GM23338 (cell line): ENCODE data around the gene UBE2H. TPM values are rescaled to one million over a fixed set of nuclear protein-coding genes. Genes with fewer than 3 reads are reported as not detected.

Source experiments
- ATAC-seq: fragments of 200-7000 bp; cut with Tn5 transposase; 3 replicates; pipeline ENCODE4 v1.9.1; 2020
- DNase-seq: peaks from one replicate; pipeline ENCODE4 v3.0.0-alpha.2; 2015; ENCODE audit warnings: low spot score
- H2AFZ ChIP-seq: fragments of 200-600 bp; sonication (generic); 2 replicates; pipeline ENCODE4 v1.8.0; 2016; ENCODE audit warnings: antibody characterized with exemption, mild to moderate bottlenecking, moderate library complexity
- H3F3A ChIP-seq: fragments of 200-600 bp; sonication (generic); replicated peaks from 2 replicates; pipeline ENCODE4 v1.8.0; 2017; ENCODE audit warnings: antibody characterized with exemption, mixed run types, low read depth
- H3K27ac ChIP-seq: fragments of 200-600 bp; sonication (generic); 2 replicates; pipeline ENCODE4 v1.6.1; 2016; ENCODE audit warnings: low read depth
- H3K27me3 ChIP-seq: fragments of 200-600 bp; sonication (generic); 2 replicates; pipeline ENCODE4 v1.8.0; 2016; ENCODE audit warnings: mild to moderate bottlenecking, mixed run types, moderate library complexity; ENCODE audit not compliant: insufficient read depth
- H3K36me3 ChIP-seq: fragments of 200-600 bp; sonication (generic); 2 replicates; pipeline ENCODE4 v1.8.0; 2016; ENCODE audit warnings: mild to moderate bottlenecking; ENCODE audit not compliant: insufficient read depth
- H3K4me1 ChIP-seq: fragments of 200-600 bp; sonication (generic); 2 replicates; pipeline ENCODE4 v1.8.0; 2016; ENCODE audit warnings: mild to moderate bottlenecking, moderate library complexity; ENCODE audit not compliant: insufficient read depth
- H3K4me2 ChIP-seq: fragments of 200-600 bp; sonication (generic); 2 replicates; pipeline ENCODE4 v1.7.1; 2017; ENCODE audit warnings: mixed run types
- H3K4me3 ChIP-seq: fragments of 200-600 bp; sonication (generic); 2 replicates; pipeline ENCODE4 v1.6.1; 2016; ENCODE audit warnings: mixed run types
- H3K79me2 ChIP-seq: fragments of 200-600 bp; sonication (generic); replicated peaks from 2 replicates; pipeline ENCODE4 v1.8.0; 2017; ENCODE audit warnings: mild to moderate bottlenecking; ENCODE audit not compliant: insufficient read depth
- H3K9me2 ChIP-seq: fragments of 200-600 bp; sonication (generic); 2 replicates; pipeline ENCODE4 v1.8.0; 2017; ENCODE audit not compliant: insufficient read depth
- H4K20me1 ChIP-seq: fragments of 200-600 bp; sonication (generic); replicated peaks from 2 replicates; pipeline ENCODE4 v1.8.0; 2017; ENCODE audit warnings: mild to moderate bottlenecking; ENCODE audit not compliant: insufficient read depth
- H3K27ac Mint-ChIP-seq: 2 replicates; pipeline ENCODE4 v1.8.0; 2020; ENCODE audit warnings: inconsistent platforms, mild to moderate bottlenecking, moderate library complexity, mixed read lengths
- H3K27me3 Mint-ChIP-seq: 3 replicates; pipeline ENCODE4 v1.8.0; 2022; ENCODE audit warnings: low read depth, mild to moderate bottlenecking, moderate library complexity, mixed read lengths, inconsistent platforms; ENCODE audit not compliant: insufficient read depth, poor library complexity
- H3K36me3 Mint-ChIP-seq: 3 replicates; pipeline ENCODE4 v1.8.0; 2021; ENCODE audit warnings: low read depth, mild to moderate bottlenecking, inconsistent platforms, moderate library complexity, mixed read lengths
- H3K4me1 Mint-ChIP-seq: 3 replicates; pipeline ENCODE4 v1.8.0; 2020; ENCODE audit warnings: mild to moderate bottlenecking, inconsistent platforms, mixed read lengths
- H3K4me3 Mint-ChIP-seq: 3 replicates; pipeline ENCODE4 v1.8.0; 2021; ENCODE audit warnings: moderate library complexity, mild to moderate bottlenecking, inconsistent platforms, mixed read lengths
- H3K9me3 Mint-ChIP-seq: 3 replicates; pipeline ENCODE4 v1.8.0; 2020; ENCODE audit warnings: moderate library complexity, mild to moderate bottlenecking, inconsistent platforms, mixed read lengths
- CREB1 ChIP-seq: fragments of 250-450 bp; sonication (Bioruptor Pico); IDR thresholded peaks from 2 replicates; pipeline ENCODE4 v1.5.0; 2020; ENCODE audit warnings: low read depth, mild to moderate bottlenecking, moderate library complexity
- ETS1 ChIP-seq: IDR thresholded peaks from 2 replicates; pipeline ENCODE4 v1.6.1; 2016; ENCODE audit warnings: antibody characterized with exemption
- EZH2 ChIP-seq: fragments of 200-600 bp; sonication (generic); IDR thresholded peaks from one replicate; pipeline ENCODE4 v1.8.0; 2017; ENCODE audit warnings: antibody characterized with exemption, mild to moderate bottlenecking, low read depth; ENCODE audit not compliant: unreplicated experiment
- EZH2phosphoT487 ChIP-seq: fragments of 200-600 bp; sonication (generic); IDR thresholded peaks from one replicate; pipeline ENCODE4 v1.8.1; 2018; ENCODE audit warnings: antibody characterized with exemption; ENCODE audit not compliant: unreplicated experiment
- NANOG ChIP-seq: IDR thresholded peaks from 2 replicates; pipeline ENCODE4 v1.6.1; 2016; ENCODE audit warnings: antibody characterized with exemption, borderline replicate concordance
- STAT1 ChIP-seq: IDR thresholded peaks from one replicate; pipeline ENCODE4 v1.6.1; 2016; ENCODE audit warnings: antibody characterized with exemption; ENCODE audit not compliant: unreplicated experiment
- ZNF462 ChIP-seq: fragments of 250-450 bp; sonication (Bioruptor Pico); IDR thresholded peaks from 2 replicates; pipeline ENCODE4 v1.5.0; 2020; ENCODE audit warnings: mild to moderate bottlenecking, moderate library complexity
- polyA plus RNA-seq: library from polyadenylated mRNA; unstranded; fragments of >200 nt; fragmentation: Nextera tagmentation; extraction: Ambion mirVana; gene quantifications from 2 replicates; pipeline ENCODE4 v1.2.1, GENCODE V29; 2016
- total RNA-seq: library from RNA; depleted of rRNA; stranded (reverse); fragments of >200 nt; shearing (Covaris generic); gene quantifications from 2 replicates; pipeline ENCODE4 v1.2.3, GENCODE V29; 2014
- TF ChIP-seq, protein P1 (sequence below), 2 experiments: fragments of 200-600 bp in 1 of 2; sonication (generic) in 1 of 2; conservative IDR thresholded peaks; 2 replicates each; pipeline versions ENCODE4 v1.5.1 to v1.6.1; 2016 to 2017; ENCODE audit warnings: antibody characterized with exemption in 2 of 2, low read depth in 2 of 2, mild to moderate bottlenecking in 2 of 2, moderate library complexity in 1 of 2
- TF ChIP-seq, protein P2 (sequence below): IDR thresholded peaks from one replicate; pipeline ENCODE4 v1.6.1; 2018; ENCODE audit warnings: antibody characterized with exemption; ENCODE audit not compliant: unreplicated experiment

Gene UBE2H
- total and polyA plus RNA-seq, 2 experiments from 2014 or later, result 40.8 to 86.5 TPM

DNA sequence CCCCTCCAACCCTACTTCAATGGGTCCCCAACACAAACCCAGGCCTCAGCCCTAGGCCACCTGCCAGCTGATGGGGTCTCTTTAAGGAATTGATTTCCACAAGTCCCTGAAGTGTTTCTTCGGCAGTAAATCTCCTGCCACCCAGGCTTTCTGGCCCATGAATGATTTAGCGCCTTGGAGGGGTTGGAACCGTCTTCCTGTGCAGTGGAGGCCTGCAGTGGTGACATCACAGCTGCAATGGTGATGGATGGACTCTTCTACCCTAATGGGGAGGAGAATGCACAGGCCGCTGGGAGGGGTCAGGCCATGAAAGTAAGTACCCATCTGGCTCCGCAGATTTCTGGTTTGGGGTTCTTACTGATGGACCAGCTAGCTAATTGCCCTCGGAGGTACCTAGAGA, 163.8 kb downstream of the UBE2H start:
- Histone ChIP-seq H3K4me1 (peaks cover 28% of the 10 kb centered on the region), H3K36me3 (no peaks in the 10 kb centered on the region; the same call in 1 of the 2 replicates), H3K4me2 (no peak overlapping the region), H3K9me2 (no peaks in the 10 kb centered on the region), H2AFZ (no peak overlapping the region), H3K27me3 (peaks cover 74% of the 10 kb centered on the region), H4K20me1 (peaks cover 5% of the 10 kb centered on the region; the same call in 1 of the 2 replicates), H3K4me3 (no peak overlapping the region), H3F3A (peaks cover 28% of the 10 kb centered on the region), H3K79me2 (no peaks in the 10 kb centered on the region), H3K27ac (no peak overlapping the region)
- Mint-ChIP-seq H3K27ac (no peak overlapping the region), H3K27me3 (peaks cover 80% of the 10 kb centered on the region), H3K4me1 (peaks cover 27% of the 10 kb centered on the region), H3K9me3 (no peaks in the 10 kb centered on the region), H3K4me3 (no peak overlapping the region), H3K36me3 (no peaks in the 10 kb centered on the region; the same call in 2 of the 3 replicates)
- DNase-seq (no peak), ATAC-seq (no peak)
- TF ChIP-seq ZNF462 (CRISPR knock-in tag) (no peak), CREB1 (CRISPR knock-in tag) (no peak), EZH2phosphoT487 (no peak), STAT1 (no peak), ETS1 (no peak), NANOG (no peak), EZH2 (no peak)
- TF ChIP-seq, protein P1, sequence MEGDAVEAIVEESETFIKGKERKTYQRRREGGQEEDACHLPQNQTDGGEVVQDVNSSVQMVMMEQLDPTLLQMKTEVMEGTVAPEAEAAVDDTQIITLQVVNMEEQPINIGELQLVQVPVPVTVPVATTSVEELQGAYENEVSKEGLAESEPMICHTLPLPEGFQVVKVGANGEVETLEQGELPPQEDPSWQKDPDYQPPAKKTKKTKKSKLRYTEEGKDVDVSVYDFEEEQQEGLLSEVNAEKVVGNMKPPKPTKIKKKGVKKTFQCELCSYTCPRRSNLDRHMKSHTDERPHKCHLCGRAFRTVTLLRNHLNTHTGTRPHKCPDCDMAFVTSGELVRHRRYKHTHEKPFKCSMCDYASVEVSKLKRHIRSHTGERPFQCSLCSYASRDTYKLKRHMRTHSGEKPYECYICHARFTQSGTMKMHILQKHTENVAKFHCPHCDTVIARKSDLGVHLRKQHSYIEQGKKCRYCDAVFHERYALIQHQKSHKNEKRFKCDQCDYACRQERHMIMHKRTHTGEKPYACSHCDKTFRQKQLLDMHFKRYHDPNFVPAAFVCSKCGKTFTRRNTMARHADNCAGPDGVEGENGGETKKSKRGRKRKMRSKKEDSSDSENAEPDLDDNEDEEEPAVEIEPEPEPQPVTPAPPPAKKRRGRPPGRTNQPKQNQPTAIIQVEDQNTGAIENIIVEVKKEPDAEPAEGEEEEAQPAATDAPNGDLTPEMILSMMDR (conservative IDR thresholded peaks at IDR 0.05; ENCODE audit: low read depth in 2 of 2), result no peak
- TF ChIP-seq, protein P2, sequence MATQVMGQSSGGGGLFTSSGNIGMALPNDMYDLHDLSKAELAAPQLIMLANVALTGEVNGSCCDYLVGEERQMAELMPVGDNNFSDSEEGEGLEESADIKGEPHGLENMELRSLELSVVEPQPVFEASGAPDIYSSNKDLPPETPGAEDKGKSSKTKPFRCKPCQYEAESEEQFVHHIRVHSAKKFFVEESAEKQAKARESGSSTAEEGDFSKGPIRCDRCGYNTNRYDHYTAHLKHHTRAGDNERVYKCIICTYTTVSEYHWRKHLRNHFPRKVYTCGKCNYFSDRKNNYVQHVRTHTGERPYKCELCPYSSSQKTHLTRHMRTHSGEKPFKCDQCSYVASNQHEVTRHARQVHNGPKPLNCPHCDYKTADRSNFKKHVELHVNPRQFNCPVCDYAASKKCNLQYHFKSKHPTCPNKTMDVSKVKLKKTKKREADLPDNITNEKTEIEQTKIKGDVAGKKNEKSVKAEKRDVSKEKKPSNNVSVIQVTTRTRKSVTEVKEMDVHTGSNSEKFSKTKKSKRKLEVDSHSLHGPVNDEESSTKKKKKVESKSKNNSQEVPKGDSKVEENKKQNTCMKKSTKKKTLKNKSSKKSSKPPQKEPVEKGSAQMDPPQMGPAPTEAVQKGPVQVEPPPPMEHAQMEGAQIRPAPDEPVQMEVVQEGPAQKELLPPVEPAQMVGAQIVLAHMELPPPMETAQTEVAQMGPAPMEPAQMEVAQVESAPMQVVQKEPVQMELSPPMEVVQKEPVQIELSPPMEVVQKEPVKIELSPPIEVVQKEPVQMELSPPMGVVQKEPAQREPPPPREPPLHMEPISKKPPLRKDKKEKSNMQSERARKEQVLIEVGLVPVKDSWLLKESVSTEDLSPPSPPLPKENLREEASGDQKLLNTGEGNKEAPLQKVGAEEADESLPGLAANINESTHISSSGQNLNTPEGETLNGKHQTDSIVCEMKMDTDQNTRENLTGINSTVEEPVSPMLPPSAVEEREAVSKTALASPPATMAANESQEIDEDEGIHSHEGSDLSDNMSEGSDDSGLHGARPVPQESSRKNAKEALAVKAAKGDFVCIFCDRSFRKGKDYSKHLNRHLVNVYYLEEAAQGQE, result no peak
